CD4-positive, alpha-beta T cell treated with Interleukin-1 beta for 1 hour (primary cell): ENCODE data around the gene ZNF557.
A peak's percentile ranks its signal among the peaks of the same experiment; 100 is the strongest.

Experiments
- DNase-seq, 2 donors: peaks; one replicate each; pipeline ENCODE4 v3.0.0-alpha.2; 2020 to 2022

The ZNF557 gene

DNA sequence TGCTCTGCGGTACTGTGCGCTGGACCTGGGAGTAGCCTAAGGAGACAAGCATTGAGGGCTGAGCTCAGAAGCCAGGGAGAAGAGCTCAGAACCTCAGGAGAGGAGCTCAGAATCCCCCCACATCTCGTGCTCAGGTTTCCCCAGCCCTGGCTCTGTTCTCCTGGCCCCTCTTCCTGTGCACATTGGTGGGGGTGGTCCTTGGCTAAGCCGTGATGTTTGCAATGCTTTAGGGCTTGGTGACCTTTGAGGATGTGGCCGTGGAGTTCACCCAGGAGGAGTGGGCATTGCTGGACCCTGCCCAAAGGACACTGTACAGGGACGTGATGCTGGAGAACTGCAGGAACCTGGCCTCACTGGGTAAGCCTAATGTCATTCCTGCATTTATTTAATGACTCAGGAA lies 6.6 kb downstream of the ZNF557 start:
- DNase-seq = no peak

DNA sequence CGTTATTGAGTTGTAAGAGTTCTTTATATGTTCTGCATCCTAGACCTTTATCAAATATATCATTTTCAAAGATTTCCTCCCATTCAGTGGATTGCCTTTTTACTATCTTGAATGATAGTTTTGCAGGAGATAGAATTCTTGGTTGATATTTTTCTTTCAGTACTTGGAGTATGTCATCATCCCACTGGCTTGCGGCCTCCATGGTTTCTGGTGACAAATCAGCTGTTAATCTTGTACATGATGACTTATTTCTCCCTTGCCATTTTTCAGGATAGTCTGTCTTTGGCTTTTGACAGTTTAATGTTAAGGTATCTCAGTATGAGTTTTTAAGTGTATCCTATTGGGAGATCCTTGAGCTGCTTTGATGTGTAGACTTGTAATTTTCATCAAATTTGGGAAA lies 8.5 kb downstream of the ZNF557 start:
- DNase-seq = no peak

DNA sequence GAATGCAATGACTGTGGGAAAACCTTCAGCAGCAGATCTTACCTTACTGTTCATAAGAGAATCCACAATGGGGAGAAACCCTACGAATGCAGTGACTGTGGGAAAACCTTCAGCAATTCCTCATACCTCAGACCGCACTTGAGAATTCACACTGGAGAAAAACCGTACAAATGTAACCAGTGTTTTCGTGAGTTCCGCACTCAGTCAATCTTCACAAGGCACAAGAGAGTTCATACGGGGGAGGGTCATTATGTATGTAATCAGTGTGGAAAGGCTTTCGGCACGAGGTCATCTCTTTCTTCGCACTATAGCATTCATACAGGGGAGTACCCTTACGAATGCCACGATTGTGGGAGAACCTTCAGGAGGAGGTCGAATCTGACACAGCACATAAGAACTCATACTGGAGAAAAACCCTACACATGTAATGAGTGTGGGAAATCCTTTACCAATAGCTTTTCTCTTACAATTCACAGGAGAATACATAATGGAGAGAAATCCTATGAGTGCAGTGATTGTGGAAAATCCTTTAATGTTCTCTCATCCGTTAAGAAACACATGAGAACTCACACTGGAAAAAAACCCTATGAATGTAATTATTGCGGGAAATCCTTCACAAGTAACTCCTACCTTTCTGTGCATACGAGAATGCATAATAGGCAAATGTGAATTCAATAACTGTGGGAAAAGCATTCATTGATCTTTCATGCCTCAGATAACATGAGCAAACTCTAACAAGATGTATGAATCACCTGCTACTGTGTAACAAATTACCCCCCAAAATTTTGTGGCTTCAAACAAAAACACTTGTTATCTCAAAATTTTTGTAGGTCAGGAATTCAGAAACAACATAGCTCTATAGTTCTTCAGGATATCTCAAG lies 13.8 kb downstream of the ZNF557 start:
- DNase-seq = no peak

DNA sequence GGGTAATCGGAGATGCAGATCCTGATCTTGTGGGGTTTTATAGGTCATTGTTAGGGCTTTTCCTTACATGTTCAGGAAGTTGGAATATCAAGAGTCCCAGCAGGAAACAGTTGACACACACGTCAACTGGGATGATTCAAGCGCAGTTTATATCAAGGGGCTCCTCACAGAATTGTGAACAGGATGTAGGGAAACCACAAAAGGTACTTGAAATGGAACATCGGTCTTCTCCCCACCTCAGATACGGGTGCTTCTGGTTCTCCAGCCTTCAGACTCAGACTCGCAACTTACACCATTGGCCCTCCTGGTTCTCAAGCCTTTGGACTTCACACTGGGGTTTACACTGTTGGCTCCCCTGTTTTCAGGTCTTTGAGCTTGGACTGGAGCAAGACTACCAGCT lies 19.5 kb downstream of the ZNF557 start:
- no peak for DNase-seq

DNA sequence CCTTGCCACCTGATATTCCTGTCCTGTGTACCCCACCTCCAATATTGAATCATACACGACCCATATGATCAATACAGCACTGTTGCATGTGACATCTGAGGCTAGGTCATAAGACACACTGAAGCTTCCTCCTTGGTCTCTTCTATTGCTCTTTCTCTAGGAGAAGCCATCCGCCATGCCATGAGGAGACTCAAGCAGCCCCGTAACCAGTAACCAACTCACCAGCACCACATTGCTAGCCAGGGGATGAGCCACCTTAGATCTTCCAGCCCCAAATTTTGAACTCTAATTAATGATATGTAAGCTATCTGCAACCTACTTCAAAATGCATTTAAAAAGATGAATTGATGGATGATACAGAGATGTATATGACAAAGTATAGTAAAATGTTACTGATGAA lies 28.6 kb downstream of the ZNF557 start:
- DNase-seq = no peak

DNA sequence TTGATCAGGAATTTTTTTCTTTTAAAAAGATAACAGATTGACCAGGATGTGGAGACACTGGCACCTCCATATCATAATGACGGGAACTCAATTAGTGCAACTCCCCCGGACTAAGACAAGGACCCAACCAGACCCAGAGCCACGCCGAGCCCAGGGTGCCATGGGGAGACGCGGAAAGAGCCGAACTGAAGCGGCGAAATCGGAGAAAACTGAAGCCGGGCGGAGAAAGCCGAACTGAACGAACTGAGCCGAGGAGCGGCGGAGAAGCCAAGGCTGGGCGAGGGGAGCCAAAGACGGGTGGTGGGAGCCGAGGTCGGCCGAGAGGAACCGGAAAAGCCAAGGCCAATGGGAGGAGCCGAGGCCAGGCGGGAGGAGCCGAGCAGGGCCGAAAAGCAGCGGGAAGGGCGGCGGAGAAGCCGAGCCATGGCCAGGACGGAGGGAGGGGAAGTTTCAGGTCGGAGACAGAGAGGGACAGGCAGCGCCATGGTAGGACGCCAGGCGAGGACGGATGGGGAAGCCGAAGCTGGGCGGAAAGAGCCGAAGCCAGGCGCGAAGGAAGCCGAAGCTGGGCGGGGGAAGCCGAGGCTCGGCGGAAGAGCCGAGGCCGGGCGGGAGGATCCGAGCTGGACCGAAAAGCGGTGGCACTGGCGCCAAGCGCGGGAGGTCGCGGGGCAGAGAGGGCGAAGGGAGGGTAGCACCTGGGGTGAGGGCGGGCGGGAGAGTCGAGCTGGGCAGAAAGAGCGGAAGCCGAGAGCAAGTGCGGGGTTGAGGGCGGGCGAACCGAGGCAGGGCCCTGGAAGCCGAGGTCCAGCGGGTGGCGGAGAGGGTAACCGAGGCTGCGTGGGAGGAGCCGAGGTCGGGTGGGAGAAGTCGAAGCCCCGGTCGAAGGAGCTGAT lies 29.4 kb downstream of the ZNF557 start:
- DNase-seq = peak; percentile 90

DNA sequence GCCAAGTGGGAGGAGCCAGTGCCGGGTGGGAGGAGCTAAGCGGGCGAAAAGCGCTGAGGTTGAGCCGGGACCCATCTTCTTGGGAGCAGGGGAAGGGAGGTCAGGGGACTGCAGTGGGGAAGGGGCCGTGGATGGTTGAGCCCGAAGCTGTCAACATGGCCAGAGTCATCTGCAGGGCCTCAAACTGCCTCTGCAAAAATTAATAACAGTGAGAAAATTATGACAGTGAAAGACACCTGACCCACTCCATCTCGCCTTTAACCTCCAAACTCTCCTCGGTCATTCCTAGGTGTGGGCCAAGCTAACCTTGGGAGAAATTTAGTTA lies 30.1 kb downstream of the ZNF557 start:
- DNase-seq = no peak

DNA sequence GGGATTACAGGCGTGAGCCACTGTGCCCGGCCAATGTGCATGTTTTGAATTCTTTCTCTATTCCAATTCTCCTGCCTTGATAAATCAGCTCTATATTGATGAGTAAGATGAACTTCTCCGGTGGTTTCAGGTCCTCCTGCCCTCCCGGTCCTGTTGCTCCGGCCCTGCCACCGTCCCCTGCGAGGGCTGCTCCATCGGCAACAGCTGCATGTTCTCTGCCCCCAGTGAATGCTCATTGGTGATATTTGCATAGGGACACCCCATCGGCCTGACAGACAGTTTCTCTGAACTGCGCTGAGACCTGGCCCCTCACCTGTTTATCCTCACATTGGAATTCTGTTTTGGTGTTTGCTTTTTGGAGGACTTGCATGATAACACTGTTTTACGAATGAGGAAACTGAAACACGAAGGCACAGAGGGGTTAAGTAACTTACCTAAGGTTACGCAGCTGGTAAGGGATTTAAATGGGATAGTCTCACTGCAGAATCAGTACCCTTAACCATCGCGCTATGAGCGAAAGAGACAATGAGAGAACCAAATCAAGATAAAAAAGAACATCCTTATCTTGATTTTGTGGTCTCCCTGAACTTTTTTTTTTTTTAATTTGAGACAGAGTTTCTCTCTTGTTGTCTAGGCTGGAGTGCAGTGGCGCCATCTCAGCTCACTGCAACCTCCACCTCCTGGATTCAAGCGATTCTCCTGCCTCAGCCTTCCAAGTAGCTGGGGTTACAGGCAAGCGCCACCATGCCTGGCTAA lies 32.2 kb downstream of the ZNF557 start:
- peak in 1 of 2 donors; percentile 23 for DNase-seq

DNA sequence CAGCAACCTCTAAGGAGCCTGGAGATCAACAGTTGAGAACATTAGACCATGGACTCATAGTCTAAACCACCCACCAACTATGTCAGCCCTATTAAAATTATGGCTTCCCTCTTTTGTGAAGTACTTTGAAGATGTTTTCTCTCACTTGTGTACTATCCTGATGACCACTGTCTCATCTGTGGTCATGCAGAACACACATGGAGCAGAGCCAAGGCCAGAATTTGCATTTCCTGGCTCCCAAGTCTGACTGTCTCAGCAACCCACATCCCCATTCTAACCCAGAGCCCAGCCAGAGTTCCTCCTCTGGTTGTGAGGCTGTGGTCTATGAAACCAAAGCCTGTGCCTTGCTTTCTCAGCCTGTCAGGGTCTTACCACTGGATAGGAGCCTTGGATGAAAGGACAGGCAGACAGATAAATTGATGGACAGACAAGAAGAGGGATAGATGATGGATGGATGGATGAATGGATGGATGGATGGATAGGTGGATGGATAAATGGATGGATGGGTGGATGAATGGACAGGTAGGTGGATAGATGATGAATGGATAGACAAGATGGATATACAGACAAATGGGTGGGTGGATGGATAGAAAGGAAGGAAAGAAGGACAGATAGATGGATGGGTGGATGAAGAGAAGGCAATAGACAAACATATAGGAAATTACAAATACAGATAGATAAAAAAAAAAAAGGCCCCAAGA lies 35.4 kb downstream of the ZNF557 start:
- DNase-seq = peak in 1 of 2 donors; percentile 9

DNA sequence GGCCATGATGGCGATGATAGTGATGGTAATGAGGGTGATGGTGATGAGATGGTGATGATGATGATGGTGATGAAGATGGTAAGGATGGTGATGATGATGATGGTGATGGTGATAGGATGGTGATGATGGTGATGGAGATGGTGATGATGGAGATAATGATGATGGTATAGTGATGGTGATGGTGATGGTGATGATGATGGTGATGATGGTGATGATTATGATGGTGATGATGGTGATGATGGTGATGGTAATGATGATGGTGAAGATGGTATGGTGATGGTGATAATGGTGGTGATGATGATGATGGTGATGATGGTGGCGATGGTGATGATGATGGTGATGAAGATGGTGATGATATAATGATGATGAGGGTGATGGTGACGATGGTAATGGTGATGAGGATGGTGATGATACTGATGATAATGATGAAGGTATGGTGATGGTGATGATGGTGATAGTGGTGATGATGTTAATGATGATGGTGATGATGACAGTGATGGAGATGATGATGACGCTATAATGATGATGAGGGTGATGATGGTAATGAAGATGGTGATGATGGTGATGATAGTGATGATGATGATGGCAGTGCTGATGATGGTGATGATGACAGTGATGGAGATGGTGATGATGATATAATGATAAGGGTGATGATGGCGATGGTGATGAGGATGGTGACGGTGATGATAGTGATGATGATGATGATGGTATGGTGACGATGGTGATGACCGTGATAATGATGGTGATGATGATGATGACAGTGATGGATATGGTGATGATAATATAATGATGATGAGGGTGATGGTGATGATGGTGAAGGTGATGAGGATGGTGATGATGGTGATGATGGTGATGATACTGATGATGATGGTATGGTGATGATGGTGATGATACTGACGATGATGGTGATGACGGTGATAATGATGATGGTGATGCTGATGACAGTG lies 37.5 kb downstream of the ZNF557 start:
- DNase-seq = no peak

DNA sequence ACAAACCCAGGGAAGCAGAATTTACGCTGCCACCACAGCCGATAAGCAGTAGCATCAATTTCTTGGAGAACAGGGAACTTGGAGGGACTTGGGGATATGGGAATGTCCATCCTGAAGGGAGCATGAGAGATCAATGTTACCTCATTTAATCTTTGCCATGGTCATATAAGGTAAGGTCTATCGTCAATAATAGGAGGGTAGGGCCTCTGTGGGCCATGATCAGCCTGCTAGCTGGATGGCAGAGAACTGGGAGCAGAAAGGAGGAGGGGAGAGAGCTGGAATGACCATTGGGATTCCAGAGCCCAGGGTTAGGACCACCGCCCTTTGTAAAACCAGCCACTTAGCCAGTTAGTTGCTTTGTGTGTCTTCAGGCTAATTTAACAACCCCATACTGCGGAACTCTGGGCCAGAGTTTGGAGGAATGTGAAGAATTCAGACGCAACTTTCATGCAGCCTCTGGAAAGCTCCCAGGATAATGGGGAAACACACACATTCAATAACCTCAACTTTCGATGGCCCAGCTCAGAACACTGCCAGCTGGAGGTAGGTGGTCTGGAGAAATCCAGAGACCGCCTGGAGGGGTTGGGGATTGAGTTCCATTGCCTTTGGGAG lies 40.3 kb downstream of the ZNF557 start:
- DNase-seq = no peak

DNA sequence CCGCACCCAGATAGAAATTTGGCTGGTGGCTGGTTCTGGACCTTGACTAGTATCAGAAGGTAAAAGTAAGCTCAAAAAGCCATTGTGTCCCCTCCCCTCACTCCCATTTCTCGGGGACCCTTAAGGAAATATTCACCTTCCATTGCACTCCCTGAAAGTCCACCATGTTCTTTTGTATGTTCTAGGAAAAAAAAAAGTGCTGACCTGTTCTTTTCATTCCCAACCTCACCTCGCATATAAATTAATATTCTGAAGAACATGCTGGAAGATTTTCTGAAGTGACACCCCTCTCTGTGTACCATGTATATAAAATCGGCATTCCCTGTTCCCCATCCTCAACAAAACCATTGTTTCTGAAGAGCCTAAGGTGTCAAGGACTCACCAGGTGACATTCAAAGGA lies 43.2 kb downstream of the ZNF557 start:
- no peak for DNase-seq

DNA sequence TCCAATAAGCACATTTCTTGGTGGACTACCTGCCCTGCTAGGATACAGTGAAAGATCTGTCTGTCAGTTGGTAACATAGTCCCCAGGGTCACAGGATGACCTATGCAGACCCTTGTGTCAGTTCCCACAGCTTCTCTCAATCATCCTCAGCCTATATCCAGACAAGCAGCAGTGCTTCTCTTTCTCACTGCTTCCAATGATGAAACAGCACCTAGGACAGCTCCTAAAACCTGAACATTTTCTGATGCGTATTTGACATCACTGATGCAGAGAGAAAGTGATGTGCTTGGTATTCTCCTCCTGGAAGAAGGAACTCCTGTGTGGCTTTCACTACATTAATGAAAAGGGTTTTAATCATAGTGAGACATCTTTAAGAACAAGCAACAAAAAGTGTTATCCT lies 43.7 kb downstream of the ZNF557 start:
- no peak for DNase-seq

DNA sequence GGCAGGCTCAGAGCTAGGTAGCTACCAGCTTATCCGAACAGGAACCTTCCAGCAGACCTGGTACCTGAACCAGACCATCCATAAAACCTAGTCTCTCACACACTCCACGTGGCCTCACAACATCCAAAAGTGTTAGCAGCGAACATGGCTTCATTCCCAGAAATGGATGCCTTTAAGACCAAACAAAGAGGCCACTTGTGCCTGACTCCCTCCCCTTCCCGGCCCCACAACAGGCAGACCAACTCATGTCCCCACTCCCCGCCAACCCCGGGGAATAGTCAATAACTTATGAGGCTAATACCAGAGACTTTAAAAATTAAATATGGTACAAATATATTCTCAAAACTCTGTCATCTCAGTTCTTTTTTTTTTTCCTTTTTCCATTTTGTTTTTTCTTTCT lies 46.2 kb downstream of the ZNF557 start:
- no peak for DNase-seq

DNA sequence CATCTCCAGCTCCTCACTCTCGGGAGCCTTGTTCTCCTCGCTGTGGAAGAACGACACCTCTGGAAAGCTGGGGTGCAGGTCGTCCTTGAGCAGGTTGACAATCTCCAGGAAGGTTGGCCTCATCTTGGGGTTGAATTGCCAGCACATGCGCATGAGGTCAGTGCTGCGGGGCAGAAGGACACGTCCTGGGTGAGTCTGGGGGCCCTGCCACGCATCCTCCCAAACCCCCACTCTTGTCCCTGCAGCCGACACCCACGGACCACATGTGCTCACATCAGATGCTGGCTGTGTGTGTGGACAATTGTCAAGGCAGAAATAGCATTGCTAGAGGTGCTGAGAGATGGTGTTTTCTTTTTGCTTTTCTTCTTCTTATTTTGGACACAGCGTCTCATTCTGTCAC lies 47.7 kb downstream of the ZNF557 start:
- DNase-seq = no peak

DNA sequence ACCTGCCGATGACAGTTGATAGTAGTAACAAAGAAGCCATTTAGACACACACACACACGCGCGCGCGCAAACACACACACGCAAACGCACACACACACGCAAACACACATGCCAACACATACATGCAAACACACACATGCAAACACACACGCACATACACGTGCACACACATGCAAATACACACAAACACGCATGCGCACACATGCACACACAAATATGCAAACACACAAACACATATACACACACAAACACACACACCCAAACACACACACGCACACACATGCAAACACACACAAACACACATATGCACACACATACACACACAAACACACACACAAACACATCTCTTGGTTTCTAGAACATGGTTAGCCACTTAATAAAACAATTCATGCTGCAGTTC lies 50.1 kb downstream of the ZNF557 start:
- no peak for DNase-seq

DNA sequence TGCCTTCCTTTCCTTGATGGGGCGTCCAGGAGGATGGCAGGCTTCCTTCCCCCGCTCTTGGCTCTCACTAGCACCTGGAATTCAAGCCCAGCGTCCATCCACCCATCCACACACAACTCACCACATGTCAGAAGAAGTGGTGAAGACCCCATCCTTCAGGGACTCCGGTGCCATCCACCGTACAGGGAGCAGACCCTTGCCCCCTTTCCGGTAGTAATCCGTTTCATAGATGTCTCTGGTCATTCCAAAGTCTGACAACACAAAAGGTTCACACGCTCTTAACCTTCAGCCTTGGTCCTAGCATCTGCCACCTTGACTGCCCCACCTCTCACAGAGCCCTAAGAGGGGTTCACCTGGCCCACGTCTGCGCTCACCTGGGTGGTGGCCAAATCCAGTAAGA lies 51.0 kb downstream of the ZNF557 start:
- DNase-seq = no peak

DNA sequence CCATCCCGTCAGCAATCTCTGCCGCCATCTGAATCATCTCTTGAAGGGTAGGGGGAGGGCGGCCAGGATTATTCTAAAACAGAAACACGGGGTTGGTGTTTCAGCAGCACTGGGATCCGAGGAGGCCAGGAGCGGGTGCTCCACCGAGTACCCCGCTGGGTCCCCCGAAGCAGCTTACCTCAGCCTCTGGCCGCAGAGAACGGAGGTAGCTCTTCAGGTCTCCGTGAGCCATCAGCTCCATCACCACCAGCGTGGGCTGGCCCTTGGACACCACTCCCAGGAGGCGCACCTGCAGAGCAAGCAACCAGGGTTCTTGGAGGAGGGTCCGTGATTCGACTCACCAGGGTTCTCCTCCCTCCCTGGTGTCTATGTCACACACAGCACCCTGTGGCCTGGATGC lies 53.2 kb downstream of the ZNF557 start:
- no peak for DNase-seq

DNA sequence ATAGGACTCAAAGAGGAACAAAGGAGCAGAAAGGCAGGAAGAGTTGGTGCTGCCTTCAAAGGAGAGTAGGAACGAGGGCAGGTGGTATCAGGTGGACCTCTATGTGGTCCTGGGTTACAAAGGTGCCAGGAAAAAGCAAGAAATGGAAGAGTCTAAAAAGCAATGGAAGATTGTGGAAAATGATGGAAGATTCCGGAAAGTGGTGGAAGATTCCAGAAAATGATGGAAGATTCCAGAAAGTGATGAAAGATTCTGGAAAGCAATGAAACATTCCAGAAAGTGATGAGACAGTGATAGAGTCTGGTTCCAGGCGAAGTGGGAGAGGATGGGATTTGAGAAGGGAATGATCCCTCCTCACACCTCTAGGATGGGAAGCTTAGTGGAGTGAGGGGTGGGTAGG lies 55.3 kb downstream of the ZNF557 start:
- DNase-seq = no peak

DNA sequence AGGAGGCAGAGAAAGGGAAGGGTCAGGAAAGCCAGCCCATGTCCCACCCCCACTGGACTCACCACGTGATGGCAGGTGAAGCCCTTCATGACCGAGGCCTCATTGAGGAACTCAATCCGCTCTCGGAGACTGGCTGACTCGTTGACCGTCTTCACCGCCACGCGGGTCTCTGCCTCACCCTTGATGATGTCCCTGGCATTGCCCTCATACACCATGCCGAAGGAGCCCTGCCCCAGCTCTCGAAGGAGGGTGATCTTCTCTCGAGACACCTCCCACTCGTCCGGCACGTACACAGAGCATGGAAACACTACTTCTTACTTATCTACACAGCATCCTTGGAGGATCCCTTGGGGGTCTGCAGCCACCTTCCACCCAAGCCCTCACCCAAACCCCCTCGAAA lies 55.7 kb downstream of the ZNF557 start:
- no peak for DNase-seq

DNA sequence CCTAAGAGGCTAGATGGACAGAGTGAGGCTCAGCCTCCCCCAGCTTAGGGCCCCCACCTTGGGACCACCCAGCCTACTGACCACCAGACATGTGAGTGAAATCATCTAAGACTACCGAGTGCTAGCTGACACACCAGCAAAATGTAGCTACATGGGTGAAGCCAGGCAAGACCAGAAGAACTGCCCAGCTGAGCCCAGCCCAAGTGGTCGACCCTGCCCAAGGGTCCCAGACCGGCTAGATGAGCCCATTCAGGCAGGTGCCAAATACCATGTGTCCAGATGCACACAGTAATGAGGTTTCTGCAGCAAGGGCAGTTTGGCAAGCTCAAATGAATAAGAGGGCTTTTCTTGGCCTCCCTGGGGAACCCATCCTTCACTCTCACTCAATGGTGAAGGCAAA lies 56.6 kb downstream of the ZNF557 start:
- no peak for DNase-seq
